ENCODE data around the gene LSMEM2.

- TF ChIP-seq EP300 (IDR thresholded peaks at IDR 0.05) (no peak), CTCF (IDR thresholded peaks at IDR 0.05) (no peak), POLR2A (IDR thresholded peaks at IDR 0.05) (no peak), POLR2AphosphoS5 (IDR thresholded peaks at IDR 0.05) (no peak)
These were observed 48.6 kb upstream of the LSMEM2 start for GRCh38 chr3:50230104-50230793.
